ENCODE data around the gene CEPT1. TPM values are rescaled to one million over a fixed set of nuclear protein-coding genes. Genes with fewer than 3 reads are reported as not detected.
"Not testable (repeated sequence)": the region's sequence is repeated elsewhere in the genome, so short reads cannot be mapped to it uniquely, and the experiment has no call there.

Gene CEPT1
- 25.8 TPM for polyA plus RNA-seq (ENCODE audit: insufficient read length)

DNA sequence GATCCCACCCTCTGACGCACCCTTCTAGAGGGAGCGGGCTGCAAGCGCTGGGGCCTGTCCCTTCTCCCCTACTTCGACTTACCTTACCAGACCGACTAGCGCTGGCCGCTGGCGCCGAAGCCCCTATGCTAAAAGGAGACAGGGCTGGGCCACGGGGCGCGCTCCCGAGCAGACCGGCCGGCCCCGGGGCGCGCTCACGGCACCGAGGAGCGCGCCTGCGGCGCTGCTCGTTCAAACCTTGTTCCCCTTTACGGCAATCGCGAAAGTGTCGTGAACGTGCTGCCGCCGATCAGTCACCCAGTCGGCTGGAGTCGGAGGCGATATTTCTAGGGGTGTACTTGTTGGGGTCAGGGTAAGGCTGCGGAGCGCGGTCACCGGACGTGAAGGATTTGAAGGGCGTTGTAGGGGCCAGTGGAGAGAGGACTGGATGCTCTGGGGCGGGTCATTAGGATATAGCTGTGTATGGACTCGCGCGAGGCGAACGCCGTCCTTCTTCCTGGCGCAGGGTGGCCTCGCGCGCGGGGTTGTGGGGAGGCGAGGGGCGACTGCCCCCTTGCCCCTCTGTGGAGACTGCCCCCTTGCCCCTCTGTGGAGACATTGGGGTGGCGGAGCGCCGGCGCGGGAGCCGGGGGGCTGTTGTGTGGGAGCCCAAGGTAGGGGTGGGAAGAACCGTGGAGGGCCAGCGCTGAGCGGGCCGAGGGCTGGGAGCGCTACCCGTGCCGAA lies at the start of gene CEPT1, which contains the start of gene DRAM2:
Gene CEPT1, plus strand, starts transcription at position 268 of the 724 bp plus-strand sequence. CDS start 7,492 bp downstream, outside the sequence.
Gene DRAM2, minus strand, starts transcription at position 138 of the 724 bp plus-strand sequence. CDS start 8,539 bp downstream, outside the sequence.
- DNase-seq (ENCODE audit: low read depth): peak; percentile 94

DNA sequence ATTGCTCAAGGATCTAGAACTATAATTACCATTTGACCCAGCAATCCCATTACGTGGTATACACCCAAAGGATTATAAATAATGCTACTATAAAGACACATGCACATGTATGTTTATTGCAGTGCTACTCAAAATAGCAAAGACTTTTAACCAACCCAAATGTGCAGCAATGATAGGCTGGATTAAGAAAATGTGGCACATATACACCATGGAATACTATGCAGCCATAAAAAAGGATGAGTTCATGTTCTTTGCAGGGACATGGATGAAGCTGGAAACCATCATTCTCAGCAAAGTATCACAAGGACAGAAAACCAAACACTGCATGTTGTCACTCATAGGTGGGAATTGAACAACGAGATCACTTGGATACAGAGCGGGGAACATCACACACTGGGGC lies 44.6 kb upstream of the CEPT1 start:
- not testable (repeated sequence) for DNase-seq (ENCODE audit: low read depth)

DNA sequence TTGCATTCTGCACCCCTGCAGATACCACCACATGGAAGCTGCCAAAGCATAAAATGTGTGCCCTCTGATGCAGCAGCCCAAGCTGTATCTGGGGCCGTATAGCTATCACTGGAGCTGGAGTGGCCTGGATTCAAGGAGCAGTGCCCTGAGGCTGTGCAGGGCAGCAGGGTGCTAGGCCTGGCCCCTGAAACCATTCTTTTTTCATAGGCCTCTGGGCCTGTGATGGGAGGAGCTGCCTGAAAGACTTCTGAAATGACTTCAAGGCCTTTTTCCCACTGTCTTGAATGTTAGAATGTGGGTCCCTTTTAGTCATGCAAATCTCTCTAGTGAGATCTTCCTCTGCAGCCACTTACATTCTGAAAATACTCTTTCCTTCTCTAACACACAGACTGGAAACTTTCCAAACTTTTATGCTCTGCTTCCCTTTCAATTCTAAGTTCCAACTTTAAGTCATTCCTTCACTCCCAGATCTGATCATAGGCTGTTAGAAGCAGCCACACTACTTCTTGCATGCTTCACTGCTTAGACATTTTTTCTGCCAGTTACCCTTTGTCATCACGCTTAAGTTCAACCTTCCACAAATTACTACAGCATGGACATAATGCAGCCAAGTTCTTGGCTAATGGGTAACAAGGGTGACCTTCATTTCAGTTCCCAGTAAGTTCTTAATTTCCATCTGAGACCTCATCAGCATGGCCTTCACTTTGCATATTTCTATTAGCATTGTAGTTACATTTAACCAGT lies 42.5 kb upstream of the CEPT1 start:
- DNase-seq (ENCODE audit: low read depth): no peak

DNA sequence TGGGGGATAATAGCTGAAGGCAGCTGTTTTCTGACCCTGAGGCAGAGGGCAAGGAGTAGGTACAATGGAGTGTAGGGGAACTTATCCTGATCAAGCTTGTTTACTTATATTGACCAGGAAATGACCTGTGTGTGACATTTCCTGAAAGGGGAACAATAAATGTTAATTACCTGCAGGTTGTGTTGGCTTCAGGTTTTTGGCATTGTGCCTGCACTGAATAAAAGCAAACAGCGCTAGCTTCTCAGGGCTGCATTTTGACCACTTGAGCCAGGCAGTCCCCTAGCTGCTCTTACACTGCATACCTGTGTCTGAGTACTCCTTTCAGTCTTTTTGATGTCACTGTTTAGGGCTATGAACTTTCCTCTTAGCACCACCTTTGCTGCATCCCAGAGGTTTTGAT lies 40.7 kb upstream of the CEPT1 start:
- DNase-seq (ENCODE audit: low read depth): no peak

DNA sequence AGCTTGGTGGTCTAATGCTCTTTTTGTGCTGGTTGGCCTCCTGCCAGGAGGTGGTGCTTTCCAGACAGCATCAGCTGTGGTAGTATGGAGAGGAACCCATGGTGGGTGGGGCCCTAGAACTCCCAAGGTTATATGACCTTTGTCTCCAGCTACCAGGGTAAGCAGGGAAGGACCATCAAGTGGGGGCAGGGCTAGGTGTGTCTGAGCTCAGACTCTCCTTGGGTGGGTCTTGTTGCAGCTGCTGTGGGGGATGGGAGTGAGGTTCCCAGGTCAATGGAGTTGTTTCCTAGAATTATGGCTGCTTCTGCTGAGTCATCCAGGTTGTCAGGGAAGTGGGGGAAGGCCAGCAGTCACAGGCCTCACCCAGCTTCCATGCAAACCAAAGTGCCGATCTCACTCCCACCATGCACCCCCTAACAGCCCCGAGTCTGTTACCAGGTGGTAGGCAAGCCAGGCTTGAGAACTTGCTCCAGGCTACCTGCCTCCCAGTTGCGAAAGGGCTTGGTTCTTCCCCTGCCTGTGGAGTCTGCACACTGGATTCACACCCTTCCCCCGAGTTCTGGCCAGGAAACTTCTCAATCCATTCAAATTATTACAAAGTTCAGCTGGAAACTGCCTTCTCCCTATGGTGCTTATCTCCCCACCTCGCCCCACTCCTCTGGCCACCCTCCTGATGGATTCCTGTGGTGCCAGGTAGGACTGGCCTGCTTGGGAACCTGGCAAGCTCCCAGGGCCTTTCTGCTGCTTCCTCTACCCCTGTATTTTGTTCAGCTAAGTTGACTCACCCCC lies 38.0 kb upstream of the CEPT1 start:
- DNase-seq (ENCODE audit: low read depth): no peak

DNA sequence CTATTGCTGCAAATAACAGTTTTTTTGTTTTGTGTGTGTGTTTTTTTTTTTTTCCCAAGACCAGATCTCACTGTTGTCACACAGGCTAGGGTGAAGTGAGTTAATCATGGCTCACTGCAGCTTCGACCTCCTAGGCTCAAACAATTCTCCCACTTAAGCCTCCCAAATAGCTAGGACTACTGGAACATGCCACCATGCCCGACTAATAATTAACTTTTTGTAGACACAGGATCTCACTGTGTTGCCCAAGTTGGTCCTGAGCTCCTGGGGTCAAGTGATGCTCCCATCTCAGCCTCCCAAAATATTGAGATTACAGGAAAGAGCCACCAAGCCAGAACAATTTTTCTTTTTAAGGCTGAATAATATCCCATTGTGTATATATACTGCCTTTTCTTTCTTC lies 35.0 kb upstream of the CEPT1 start:
- DNase-seq (ENCODE audit: low read depth): no peak

DNA sequence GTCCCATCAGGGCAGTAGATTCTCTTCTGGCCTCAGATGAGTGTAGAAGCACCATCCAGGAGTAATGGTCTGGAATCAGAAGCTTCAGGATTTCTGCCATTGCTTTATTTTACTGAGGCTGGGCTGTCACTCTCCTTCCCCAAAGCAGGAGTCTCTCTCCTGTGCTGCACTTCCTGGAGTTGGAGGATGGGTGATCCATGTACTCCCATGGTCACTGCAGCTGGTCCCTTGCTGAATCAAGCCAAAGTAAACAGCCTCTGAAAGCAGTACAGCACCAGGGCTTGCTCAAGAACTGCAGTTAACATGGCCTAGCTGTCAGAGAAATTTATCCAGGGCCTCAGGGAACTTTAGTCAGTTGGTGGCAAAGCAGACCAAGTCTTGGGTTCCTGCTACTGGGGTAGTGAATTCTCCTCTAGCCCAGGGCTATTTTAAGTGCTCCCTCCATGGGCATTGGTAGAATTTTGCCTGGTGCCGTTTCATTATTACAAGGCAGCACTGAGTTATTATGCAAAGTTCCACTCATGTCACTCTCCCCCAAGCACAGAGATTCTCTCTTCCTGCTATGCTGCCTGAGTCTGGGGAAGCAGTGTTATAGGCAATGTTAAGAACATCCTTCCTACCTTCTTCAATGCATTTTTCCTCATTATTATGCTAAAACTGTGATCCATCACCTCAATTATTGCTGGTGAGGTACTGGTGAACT lies 29.7 kb upstream of the CEPT1 start:
- no peak for DNase-seq (ENCODE audit: low read depth)

DNA sequence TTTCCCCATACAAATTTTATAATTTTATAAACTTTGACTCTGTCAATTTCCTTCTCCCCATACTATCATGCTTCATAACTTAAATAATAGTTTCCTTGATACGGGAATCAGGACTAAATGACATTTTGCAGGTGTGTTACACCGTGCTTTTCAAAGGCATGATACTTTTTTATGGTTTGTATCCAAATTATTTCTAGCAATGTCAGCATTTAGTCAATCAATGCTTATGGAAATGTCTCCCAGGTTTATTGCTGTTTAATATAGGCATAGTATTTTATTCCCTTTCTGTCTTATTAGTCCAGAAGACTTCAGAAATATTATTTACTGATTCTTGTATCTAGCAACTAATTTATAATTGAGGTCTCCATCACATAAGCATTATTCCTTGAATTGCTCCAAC lies 23.5 kb upstream of the CEPT1 start:
- no peak for DNase-seq (ENCODE audit: low read depth)

DNA sequence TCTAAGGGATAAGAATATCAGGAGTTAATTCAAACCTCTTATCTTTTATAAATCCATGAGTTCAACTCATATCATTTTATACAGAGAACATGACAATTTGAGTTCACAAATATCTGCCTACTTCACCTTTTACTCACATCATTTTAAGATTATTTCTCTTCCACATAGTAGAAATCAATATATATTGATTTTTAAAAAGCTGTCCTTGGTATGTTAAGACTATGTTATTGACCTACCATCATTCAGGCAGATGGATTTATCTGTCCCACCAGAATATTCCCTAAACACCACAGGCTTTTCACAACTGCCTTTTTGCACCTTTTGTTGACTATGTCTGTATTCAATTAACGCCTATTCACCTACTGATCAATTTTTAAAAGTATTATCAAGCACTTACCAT lies 13.7 kb upstream of the CEPT1 start:
- no peak for DNase-seq (ENCODE audit: low read depth)

DNA sequence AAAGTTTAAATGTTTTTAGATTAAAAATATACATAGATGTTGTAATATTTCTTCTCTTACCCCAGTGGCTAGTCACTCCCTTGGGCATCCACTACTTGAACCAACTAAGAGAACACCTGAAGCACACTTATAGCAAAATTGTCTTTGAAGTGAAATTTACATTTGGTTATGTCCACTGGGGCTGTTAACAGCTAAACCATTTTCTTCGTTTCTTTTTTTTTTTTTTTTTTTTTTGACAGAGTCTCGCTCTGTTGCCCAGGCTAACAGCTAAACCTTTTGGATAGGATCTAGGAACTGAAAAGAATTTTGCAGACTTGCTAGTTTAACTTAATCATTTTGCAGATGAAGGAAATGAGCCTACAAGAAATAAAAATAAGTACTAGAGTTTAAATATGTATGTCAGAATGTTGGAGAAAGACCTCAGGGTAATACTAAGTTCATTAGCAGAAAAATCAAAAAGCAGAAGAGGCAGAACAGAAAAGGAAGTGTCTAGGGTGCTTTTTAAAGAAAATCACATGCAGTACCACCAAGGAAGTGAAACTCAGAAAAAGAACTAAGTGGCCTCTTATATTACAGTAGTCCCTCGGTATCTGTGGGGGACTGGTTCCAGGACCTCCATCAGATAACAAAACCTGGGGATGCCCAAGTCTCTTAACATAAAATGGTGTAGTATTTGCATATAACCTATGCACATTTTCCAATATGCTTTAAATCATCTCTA lies 11.9 kb upstream of the CEPT1 start:
- no peak for DNase-seq (ENCODE audit: low read depth)

DNA sequence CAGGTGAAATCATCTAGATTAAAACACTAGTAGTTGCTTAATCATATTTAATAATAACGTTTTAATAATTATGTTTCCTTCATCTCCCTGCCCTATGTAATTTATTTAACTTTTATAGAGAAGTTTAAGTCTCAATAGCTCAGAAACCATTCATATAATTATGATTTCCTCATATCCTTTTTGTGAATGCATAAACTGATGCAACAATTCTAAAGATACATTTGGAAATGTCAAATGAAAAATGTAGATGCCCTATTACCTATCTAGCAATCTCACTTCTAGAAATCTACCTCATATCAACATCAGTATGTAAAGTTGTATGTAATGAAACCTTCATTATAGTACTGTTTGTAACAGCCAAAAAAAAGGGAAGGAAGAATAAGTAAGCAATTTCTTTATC lies 10.6 kb upstream of the CEPT1 start:
- no peak for DNase-seq (ENCODE audit: low read depth)

DNA sequence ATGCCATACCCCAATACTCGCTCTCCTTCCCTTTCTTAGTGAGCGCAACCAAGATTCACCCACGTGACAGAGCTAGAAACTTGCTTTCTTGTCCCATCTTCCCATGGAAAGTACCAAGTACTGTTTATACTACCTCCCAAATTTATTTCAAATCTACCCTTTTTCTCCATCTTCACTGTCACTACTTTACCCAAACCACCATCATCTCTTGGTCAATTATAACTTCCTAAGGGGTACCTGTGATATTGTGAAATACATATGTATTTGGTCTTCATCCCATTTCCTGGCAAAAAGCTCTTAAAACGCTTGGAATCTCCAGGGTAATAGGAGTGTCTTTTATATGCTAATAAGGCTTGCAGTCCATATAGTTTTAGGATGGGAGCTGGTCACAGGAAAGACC lies 8.3 kb upstream of the CEPT1 start:
- DNase-seq (ENCODE audit: low read depth): no peak

DNA sequence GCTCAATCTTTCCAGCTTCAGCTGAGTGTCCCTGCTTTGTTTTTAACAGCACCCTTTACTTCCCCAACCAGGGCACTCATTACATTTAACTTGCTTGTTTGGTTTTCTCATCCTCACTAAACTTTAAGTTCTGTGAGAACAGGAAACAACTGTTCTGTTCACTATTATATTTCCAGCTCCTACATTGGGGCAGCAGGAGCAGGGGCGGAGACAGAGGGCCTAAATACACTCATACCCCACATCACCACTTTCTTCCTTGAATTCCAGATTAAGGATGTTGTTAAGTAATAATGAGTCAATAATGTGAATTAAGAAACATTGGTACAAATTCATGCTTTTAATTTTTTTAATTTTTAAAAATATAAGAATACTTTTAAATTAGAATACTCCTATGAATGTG lies 6.2 kb upstream of the CEPT1 start:
- no peak for DNase-seq (ENCODE audit: low read depth)

DNA sequence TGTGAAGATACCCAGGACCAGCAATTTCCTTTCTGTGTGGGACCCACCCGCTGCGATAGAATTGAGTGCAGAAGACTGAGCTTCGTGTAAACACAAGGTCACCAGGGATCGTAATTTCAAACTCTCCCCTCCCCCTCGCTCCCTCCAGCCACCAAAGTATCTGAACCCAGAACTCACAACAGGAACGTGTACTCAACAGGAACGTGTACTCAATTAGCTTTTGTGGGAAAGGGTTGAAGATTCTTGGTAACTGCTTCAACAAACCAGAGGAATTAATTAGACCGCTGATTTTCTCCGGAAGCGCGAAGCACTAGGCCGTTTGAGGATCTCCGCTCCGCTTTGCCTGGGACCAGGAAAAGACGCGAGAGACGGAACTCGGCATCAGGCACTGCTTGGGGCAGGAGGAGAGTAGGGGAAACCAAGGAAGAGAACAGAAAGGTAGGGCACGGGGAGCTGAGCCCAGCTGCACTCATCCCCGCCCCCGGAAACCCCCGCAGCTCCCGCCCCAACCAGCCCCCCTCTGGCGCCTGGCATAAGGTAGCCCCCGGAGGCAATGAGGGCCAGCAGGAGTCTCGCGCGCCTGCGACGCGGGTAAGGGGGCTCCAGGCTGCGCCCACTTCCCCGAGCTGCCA lies 583 bp upstream of the CEPT1 start:
- DNase-seq (ENCODE audit: low read depth): peak; percentile 20

DNA sequence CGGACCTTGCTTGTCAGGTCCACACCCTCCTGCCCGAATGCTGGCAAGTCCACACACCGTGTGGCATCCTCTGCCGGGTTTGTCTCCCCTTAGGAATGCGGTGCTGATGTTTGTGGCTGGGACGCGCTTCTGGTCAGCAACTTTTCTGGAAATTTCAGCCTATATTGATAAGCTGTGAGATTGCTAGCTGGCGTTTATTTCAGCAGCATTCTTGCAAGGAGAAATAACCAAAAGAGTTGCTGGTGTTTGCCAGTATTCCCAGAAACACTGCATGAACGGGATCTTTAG lies 601 bp downstream of the CEPT1 start:
- DNase-seq (ENCODE audit: low read depth): no peak

DNA sequence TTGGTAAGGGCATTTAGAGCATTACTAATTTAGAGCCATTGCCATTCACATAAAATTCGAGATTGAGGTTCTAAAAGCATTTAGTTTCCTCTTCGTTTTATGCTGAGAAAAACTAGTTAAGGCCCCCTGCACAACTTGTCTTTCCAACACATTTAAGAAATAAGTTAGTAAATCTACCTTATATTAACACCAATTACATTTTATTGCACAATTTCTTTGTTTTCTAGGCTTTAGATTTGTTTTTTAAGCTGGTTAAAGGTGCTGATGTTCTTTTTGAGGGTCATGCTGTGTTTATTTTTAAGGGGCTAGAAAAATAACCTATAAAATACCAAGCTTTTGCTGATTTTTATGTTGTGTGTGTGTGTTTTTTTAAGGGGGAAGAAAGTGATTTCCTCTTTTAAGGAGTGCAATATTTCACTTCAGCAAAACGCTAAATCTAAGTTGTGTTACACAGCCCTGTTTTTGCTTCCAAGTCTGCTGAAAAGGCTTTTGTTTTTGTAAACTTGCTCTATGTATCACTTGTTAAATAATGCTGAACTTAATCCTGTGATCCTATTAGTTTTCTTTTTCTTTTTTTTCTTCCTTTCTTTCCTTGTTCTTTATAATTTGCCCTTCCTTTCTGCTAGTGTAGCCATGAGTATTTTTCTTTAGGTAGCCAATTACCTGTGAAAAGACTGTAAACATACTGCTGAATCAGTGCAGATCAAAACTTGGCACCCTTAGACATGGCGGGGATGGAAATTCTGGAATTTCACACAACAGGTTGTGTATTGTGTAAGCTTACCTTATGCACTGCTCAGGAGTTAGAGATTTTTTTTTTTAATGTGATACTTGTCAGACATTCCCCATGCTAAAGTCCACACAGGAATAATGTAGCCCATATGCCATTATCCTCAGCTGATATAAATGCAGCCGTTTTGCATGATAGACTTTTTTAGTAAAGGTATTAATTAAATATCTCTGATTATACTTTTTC lies 1.5 kb downstream of the CEPT1 start:
- DNase-seq (ENCODE audit: low read depth): no peak

DNA sequence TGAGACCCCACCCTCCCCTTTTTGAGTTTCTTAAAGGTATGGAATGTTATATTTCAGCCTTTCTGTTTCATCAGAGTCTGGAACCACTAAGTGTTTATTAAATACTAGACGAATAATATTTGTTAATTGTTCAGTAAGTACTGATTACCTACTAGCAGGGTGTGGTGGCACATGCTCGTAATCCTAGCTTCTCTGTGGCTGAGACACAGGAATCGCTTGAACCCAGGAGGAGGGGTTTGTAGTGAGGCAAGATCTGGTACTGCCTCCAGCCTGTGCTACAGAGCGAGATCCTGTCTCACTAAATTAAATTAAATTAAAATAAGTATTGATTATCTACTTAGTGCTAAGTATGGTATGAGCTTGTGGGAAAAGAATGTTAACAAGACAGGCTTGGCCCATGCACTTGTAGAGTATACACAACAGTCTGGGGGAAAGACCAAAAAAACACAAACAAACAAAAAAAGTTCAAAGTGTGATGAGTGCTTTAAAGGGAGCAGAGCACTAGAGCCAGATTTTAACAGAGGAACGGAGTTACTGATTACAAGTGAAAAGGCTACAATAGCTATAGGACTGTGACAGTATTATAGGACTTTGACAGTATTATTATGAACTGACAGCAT lies 2.4 kb downstream of the CEPT1 start:
- no peak for DNase-seq (ENCODE audit: low read depth)

DNA sequence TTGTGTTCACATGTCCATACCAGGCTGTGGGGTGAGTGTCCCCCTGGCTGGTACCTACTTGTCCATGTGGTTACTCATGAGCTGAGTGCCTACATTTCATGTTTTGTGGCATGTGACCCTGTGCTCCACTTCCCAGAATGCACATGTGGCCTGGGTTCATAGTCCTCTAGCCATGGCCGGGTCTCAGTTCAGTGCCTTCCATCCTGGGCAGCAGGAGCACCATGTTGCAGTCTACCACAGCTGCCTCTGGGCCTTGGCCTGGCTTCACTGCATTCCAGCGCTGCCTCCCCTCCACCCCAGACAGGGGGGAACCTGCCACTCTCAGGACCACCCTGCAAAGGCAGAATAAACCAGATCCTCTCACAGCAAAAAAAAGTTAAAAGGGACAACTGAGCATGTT lies 5.5 kb downstream of the CEPT1 start:
- no peak for DNase-seq (ENCODE audit: low read depth)
